Natural killer cell (primary cell): ENCODE measurements around the gene CLEC1A. TPM values are rescaled to one million over a fixed set of nuclear protein-coding genes. Genes with fewer than 3 reads are reported as not detected.
A peak's percentile ranks its signal among the peaks of the same experiment; 100 is the strongest.

Experiments
- ATAC-seq, 3 donors: fragments of 150-1000 bp in 2 of 3; fragments of 200-7000 bp in 1 of 3; cut with Tn5 transposase; 1 replicate in 1 of 3; 2 replicates in 2 of 3; pipeline ENCODE4 v1.10.0; 2021; ENCODE audit warnings: mild to moderate bottlenecking in 2 of 3, moderate library complexity in 2 of 3
- DNase-seq, 2 donors: peaks; one replicate each; pipeline versions ENCODE4 v3.0.0 to v3.0.0-alpha.2; 2013 to 2021; ENCODE audit warnings: mixed read lengths in 1 of 2
- H3K27ac ChIP-seq: one replicate; pipeline ENCODE4 v1.5.1; 2013; ENCODE audit warnings: mild to moderate bottlenecking, low read length
- H3K27me3 ChIP-seq: one replicate; pipeline ENCODE4 v1.6.1; 2013; ENCODE audit warnings: low read length; ENCODE audit not compliant: control insufficient read depth, insufficient read depth
- H3K36me3 ChIP-seq: one replicate; pipeline ENCODE4 v1.6.1; 2013; ENCODE audit warnings: low read length; ENCODE audit not compliant: control insufficient read depth, insufficient read depth
- H3K4me1 ChIP-seq: one replicate; pipeline ENCODE4 v1.6.1; 2013; ENCODE audit warnings: low read length; ENCODE audit not compliant: control insufficient read depth, insufficient read depth
- H3K4me3 ChIP-seq: one replicate; pipeline ENCODE4 v1.5.1; 2013; ENCODE audit warnings: low read length
- H3K9me3 ChIP-seq: one replicate; pipeline ENCODE4 v1.6.1; 2013; ENCODE audit warnings: low read length; ENCODE audit not compliant: control insufficient read depth, insufficient read depth
- H3K27ac Mint-ChIP-seq, 2 donors: one replicate each; pipeline ENCODE4 v1.8.0; 2022; ENCODE audit warnings: mild to moderate bottlenecking in 2 of 2, mixed read lengths in 2 of 2, moderate library complexity in 1 of 2
- H3K27me3 Mint-ChIP-seq, 2 donors: one replicate each; pipeline ENCODE4 v1.8.0; 2022; ENCODE audit warnings: low read depth in 2 of 2, mixed read lengths in 2 of 2
- H3K36me3 Mint-ChIP-seq: one replicate; pipeline ENCODE4 v1.8.0; 2022; ENCODE audit warnings: mixed read lengths
- H3K4me1 Mint-ChIP-seq, 2 donors: one replicate each; pipeline ENCODE4 v1.8.0; 2022; ENCODE audit warnings: mixed read lengths in 2 of 2
- H3K4me3 Mint-ChIP-seq: one replicate; pipeline ENCODE4 v1.8.0; 2022; ENCODE audit warnings: mild to moderate bottlenecking, moderate library complexity, mixed read lengths
- H3K9me3 Mint-ChIP-seq, 2 donors: one replicate each; pipeline ENCODE4 v1.8.0; 2022; ENCODE audit warnings: mixed read lengths in 2 of 2
- WGBS: methylation state at CpG from one replicate; pipeline ENCODE4 v1.1.7; 2013; ENCODE audit warnings: missing lambda C conversion rate; ENCODE audit not compliant: insufficient coverage; 5-methylcytosine and 5-hydroxymethylcytosine counted together
- intact Hi-C: fragments of 100-400 bp; cut with micrococcal nuclease; formaldehyde crosslinking; loops from one replicate; pipeline ENCODE4 v1.14.2; 2022
- total RNA-seq, 4 donors: library from RNA; stranded (reverse); fragments of 120-200 nt in 1 of 4; gene quantifications; one replicate each; pipeline versions ENCODE4 v1.2.3 to v1.2.4, GENCODE V29; 2013 to 2022
- TF ChIP-seq, protein P1 (sequence below): fragments of 200-600 bp; IDR thresholded peaks from one replicate; pipeline ENCODE4 v1.8.0; 2022; ENCODE audit warnings: antibody characterized with exemption

Gene CLEC1A
- total RNA-seq, 3 donors from 2014 or later (not counting 1 experiment from before 2014, with no cell fraction given): not detected

DNA sequence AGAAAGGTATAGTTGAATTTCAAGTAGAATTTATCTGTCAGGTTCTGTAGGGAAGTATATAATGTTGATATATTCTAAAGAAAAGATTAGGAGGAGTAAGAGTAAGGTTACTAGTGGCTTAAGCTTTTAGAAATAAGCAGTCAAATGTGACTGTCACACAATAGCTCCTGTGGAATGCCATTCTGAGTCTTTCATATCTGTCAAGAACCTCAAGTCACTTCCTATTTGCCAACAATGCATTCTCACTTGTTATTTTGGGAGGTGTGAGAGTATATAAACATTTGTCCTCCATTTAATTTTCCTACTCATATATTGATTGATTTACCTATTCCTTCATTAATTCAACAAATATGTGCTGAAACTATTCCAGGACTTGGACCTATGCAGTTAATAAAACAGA, 56.6 kb downstream of the CLEC1A start:
- Mint-ChIP-seq H3K27ac (no peak overlapping the region), H3K36me3 (no peaks in the 10 kb centered on the region), H3K27me3 (peaks cover 10 to 14% of the 10 kb centered on the region in 2 donors), H3K4me1 (no peaks in the 10 kb centered on the region), H3K9me3 (no peaks in the 10 kb centered on the region), H3K4me3 (no peak overlapping the region)
- TF ChIP-seq, protein P1, sequence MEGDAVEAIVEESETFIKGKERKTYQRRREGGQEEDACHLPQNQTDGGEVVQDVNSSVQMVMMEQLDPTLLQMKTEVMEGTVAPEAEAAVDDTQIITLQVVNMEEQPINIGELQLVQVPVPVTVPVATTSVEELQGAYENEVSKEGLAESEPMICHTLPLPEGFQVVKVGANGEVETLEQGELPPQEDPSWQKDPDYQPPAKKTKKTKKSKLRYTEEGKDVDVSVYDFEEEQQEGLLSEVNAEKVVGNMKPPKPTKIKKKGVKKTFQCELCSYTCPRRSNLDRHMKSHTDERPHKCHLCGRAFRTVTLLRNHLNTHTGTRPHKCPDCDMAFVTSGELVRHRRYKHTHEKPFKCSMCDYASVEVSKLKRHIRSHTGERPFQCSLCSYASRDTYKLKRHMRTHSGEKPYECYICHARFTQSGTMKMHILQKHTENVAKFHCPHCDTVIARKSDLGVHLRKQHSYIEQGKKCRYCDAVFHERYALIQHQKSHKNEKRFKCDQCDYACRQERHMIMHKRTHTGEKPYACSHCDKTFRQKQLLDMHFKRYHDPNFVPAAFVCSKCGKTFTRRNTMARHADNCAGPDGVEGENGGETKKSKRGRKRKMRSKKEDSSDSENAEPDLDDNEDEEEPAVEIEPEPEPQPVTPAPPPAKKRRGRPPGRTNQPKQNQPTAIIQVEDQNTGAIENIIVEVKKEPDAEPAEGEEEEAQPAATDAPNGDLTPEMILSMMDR: no peak
- no peak overlapping the region for H3K4me3 ChIP-seq
- H3K4me1 ChIP-seq: no peaks in the 10 kb centered on the region
- H3K27me3 ChIP-seq: no peaks in the 10 kb centered on the region
- intact Hi-C loops: no loop called here
- H3K36me3 ChIP-seq: no peaks in the 10 kb centered on the region
- ATAC-seq (no peak), DNase-seq (no peak)
- no peak overlapping the region for H3K27ac ChIP-seq
- no peaks in the 10 kb centered on the region for H3K9me3 ChIP-seq

DNA sequence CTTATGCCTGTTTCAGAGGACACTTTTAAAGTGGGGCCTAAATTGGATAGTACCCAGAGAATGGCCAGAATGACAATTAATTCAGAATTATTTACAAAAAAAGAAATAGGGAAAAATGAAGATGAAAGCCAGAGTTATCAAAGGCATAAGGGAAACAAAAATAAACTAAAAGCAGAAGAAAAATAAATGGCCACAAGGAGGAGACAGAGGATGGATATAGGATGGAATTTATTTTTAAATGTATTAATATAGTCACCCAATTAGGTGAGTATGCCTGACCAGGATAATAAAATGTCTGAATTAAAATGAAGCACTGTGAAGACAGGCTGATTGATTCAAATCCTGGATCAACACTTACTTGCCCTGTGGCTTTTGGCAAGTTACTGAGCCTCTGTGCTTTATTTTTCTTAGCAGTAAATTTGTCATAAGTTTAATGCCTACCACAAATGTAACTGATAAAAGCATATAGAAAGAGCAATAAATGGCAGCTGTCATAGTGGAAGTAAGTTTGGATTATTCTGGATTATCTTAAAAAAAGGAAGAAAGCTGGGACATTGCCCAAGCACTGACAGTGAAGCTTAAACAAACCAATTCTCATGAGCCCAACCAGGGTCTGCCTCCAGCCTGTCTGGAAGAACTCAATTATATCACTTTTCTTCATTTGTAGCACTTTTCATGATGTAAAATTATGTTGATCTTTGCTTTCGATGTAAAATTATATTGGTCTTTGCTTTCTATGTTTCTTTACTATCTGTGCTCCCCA, 64.8 kb downstream of the CLEC1A start:
- WGBS: no CpG with 5 or more reads among the region's 1 CpG
- no peak overlapping the region for H3K27ac Mint-ChIP-seq
- H3K36me3 Mint-ChIP-seq: no peaks in the 10 kb centered on the region
- no peaks in the 10 kb centered on the region for H3K9me3 ChIP-seq
- no peaks in the 10 kb centered on the region for H3K27me3 ChIP-seq
- TF ChIP-seq, protein P1: peak; percentile 56
- H3K9me3 Mint-ChIP-seq: no peaks in the 10 kb centered on the region
- no peaks in the 10 kb centered on the region for H3K36me3 ChIP-seq
- H3K4me3 Mint-ChIP-seq: no peak overlapping the region
- H3K27ac ChIP-seq: no peak overlapping the region
- peaks cover 0 to 4% of the 10 kb centered on the region in 2 donors for H3K27me3 Mint-ChIP-seq
- intact Hi-C loops: no loop called here
- peaks cover 0 to 5% of the 10 kb centered on the region in 2 donors for H3K4me1 Mint-ChIP-seq
- H3K4me3 ChIP-seq: no peak overlapping the region
- ATAC-seq (no peak), DNase-seq (no peak)
- H3K4me1 ChIP-seq: no peaks in the 10 kb centered on the region

DNA sequence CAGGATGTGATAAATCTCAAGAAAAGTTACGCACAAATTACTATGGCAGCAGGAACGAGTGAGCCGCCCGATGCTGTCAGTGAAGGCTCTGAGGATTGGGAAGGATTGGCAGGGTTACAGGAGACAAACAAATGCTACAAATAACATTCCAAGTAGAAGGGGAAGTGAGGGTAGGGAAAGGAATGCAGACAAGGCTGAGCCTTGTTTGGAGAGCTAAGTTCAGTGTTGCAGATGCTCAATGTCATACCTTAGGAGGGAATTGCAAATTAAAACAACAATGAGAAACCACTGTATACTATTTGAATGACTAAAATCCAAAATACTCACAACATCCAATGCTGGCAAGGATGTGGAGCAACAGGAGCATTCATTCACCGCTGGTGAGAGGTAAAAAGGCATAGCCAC, 67.0 kb downstream of the CLEC1A start:
- Mint-ChIP-seq H3K27ac (no peak overlapping the region), H3K36me3 (no peaks in the 10 kb centered on the region), H3K27me3 (peaks cover 4 to 8% of the 10 kb centered on the region in 2 donors), H3K4me1 (peaks cover 0 to 4% of the 10 kb centered on the region in 2 donors), H3K4me3 (no peak overlapping the region), H3K9me3 (no peaks in the 10 kb centered on the region)
- TF ChIP-seq, protein P1: no peak
- ATAC-seq: no peak
- DNase-seq: no peak
- intact Hi-C loops: no loop called here
- Histone ChIP-seq H3K9me3 (no peaks in the 10 kb centered on the region), H3K4me3 (no peak overlapping the region), H3K4me1 (no peaks in the 10 kb centered on the region), H3K27ac (no peak overlapping the region), H3K27me3 (no peaks in the 10 kb centered on the region), H3K36me3 (no peaks in the 10 kb centered on the region)
- WGBS: 78% methylated on average over 5 of the region's 5 CpGs

DNA sequence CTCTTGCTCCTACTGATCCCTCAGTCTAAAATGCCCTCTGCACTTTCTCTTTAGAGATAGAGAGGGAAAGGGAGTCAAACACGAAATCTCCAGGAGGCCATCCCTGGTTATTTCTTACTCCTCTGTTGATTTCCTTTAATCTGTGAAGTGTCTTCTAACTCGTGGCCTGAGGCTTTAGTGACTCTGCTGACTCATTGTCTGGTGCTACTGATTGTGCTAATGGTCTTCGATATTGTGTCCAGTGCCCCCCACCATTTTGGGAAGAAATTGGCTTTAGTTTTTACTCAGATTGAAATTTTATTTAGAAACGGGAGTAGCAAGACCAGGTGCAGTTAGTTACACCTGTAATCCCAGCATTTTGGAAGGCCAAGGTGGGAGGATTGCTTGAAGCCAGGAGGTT, 67.5 kb downstream of the CLEC1A start:
- H3K27me3 Mint-ChIP-seq: peaks cover 4 to 8% of the 10 kb centered on the region in 2 donors
- intact Hi-C loops: no loop called here
- no peaks in the 10 kb centered on the region for H3K36me3 Mint-ChIP-seq
- TF ChIP-seq, protein P1: no peak
- no peaks in the 10 kb centered on the region for H3K27me3 ChIP-seq
- H3K4me3 ChIP-seq: no peak overlapping the region
- DNase-seq (no peak), ATAC-seq (no peak)
- no peaks in the 10 kb centered on the region for H3K36me3 ChIP-seq
- no peak overlapping the region for H3K27ac ChIP-seq
- no peaks in the 10 kb centered on the region for H3K4me1 ChIP-seq
- 50% methylated on average over 4 of the region's 4 CpGs for WGBS
- H3K4me1 Mint-ChIP-seq: no peaks in the 10 kb centered on the region
- no peak overlapping the region for H3K27ac Mint-ChIP-seq
- no peaks in the 10 kb centered on the region for H3K9me3 Mint-ChIP-seq
- H3K9me3 ChIP-seq: no peaks in the 10 kb centered on the region
- H3K4me3 Mint-ChIP-seq: no peak overlapping the region
